ENCODE results near the gene TMEM260.

Gene TMEM260

GRCh38 chr14:56617084-56617483 lies 37.5 kb downstream of the TMEM260 start:
- no peaks in the 10 kb centered on the region for H3K9me3 ChIP-seq (ENCODE audit: severe bottlenecking)
- H3K4me1 ChIP-seq (ENCODE audit: insufficient read depth, poor library complexity, severe bottlenecking): no peaks in the 10 kb centered on the region
- DNase-seq (ENCODE audit: low spot score) (no peak), ATAC-seq (ENCODE audit: low read depth) (no peak)
- H3K27ac ChIP-seq (ENCODE audit: poor library complexity, severe bottlenecking): no peak overlapping the region
- no peaks in the 10 kb centered on the region for H3K27me3 ChIP-seq (ENCODE audit: insufficient read depth, poor library complexity, severe bottlenecking)
- H3K36me3 ChIP-seq (ENCODE audit: low read depth): peaks cover 76% of the 10 kb centered on the region
- no peak for TF ChIP-seq CTCF (IDR thresholded peaks at IDR 0.05; ENCODE audit: poor library complexity, severe bottlenecking)
- H3K4me3 ChIP-seq (ENCODE audit: severe bottlenecking): no peak overlapping the region

GRCh38 chr14:56630707-56631106 lies 51.1 kb downstream of the TMEM260 start:
- Histone ChIP-seq H3K4me1 (ENCODE audit: insufficient read depth, poor library complexity, severe bottlenecking) (no peaks in the 10 kb centered on the region), H3K4me3 (ENCODE audit: severe bottlenecking) (no peak overlapping the region), H3K36me3 (ENCODE audit: low read depth) (peaks cover 72% of the 10 kb centered on the region), H3K27me3 (ENCODE audit: insufficient read depth, poor library complexity, severe bottlenecking) (no peaks in the 10 kb centered on the region), H3K27ac (ENCODE audit: poor library complexity, severe bottlenecking) (no peak overlapping the region), H3K9me3 (ENCODE audit: severe bottlenecking) (peaks cover 8% of the 10 kb centered on the region)
- no peak for ATAC-seq (ENCODE audit: low read depth)
- no peak for TF ChIP-seq CTCF (IDR thresholded peaks at IDR 0.05; ENCODE audit: poor library complexity, severe bottlenecking)
- DNase-seq (ENCODE audit: low spot score): no peak

GRCh38 chr14:56632195-56632594 lies 52.6 kb downstream of the TMEM260 start:
- Histone ChIP-seq H3K4me3 (ENCODE audit: severe bottlenecking) (no peak overlapping the region), H3K4me1 (ENCODE audit: insufficient read depth, poor library complexity, severe bottlenecking) (no peaks in the 10 kb centered on the region), H3K9me3 (ENCODE audit: severe bottlenecking) (peaks cover 8% of the 10 kb centered on the region), H3K27ac (ENCODE audit: poor library complexity, severe bottlenecking) (no peak overlapping the region), H3K27me3 (ENCODE audit: insufficient read depth, poor library complexity, severe bottlenecking) (no peaks in the 10 kb centered on the region), H3K36me3 (ENCODE audit: low read depth) (peaks cover 74% of the 10 kb centered on the region)
- DNase-seq (ENCODE audit: low spot score) (no peak), ATAC-seq (ENCODE audit: low read depth) (no peak)
- TF ChIP-seq CTCF (IDR thresholded peaks at IDR 0.05; ENCODE audit: poor library complexity, severe bottlenecking): no peak

- peaks cover 77% of the 10 kb centered on the region for H3K36me3 ChIP-seq (ENCODE audit: low read depth)
- ATAC-seq (ENCODE audit: low read depth) (no peak), DNase-seq (ENCODE audit: low spot score) (no peak)
- H3K4me1 ChIP-seq (ENCODE audit: insufficient read depth, poor library complexity, severe bottlenecking): no peaks in the 10 kb centered on the region
- H3K27ac ChIP-seq (ENCODE audit: poor library complexity, severe bottlenecking): no peak overlapping the region
- peaks cover 8% of the 10 kb centered on the region for H3K9me3 ChIP-seq (ENCODE audit: severe bottlenecking)
- no peaks in the 10 kb centered on the region for H3K27me3 ChIP-seq (ENCODE audit: insufficient read depth, poor library complexity, severe bottlenecking)
- no peak for TF ChIP-seq CTCF (IDR thresholded peaks at IDR 0.05; ENCODE audit: poor library complexity, severe bottlenecking)
- no peak overlapping the region for H3K4me3 ChIP-seq (ENCODE audit: severe bottlenecking)
These were observed 53.9 kb downstream of the TMEM260 start for GRCh38 chr14:56633544-56633943.

- peaks cover 84% of the 10 kb centered on the region for H3K36me3 ChIP-seq (ENCODE audit: low read depth)
- DNase-seq (ENCODE audit: low spot score) (no peak), ATAC-seq (ENCODE audit: low read depth) (no peak)
- no peak overlapping the region for H3K27ac ChIP-seq (ENCODE audit: poor library complexity, severe bottlenecking)
- H3K9me3 ChIP-seq (ENCODE audit: severe bottlenecking): peaks cover 5% of the 10 kb centered on the region
- no peaks in the 10 kb centered on the region for H3K27me3 ChIP-seq (ENCODE audit: insufficient read depth, poor library complexity, severe bottlenecking)
- no peak overlapping the region for H3K4me3 ChIP-seq (ENCODE audit: severe bottlenecking)
- TF ChIP-seq CTCF (IDR thresholded peaks at IDR 0.05; ENCODE audit: poor library complexity, severe bottlenecking): no peak
- no peaks in the 10 kb centered on the region for H3K4me1 ChIP-seq (ENCODE audit: insufficient read depth, poor library complexity, severe bottlenecking)
These were observed 55.4 kb downstream of the TMEM260 start for GRCh38 chr14:56635041-56635440.
